PC-9 (cell line): Measurements from ENCODE around the gene C2CD3. TPM values are rescaled to one million over a fixed set of nuclear protein-coding genes. Genes with fewer than 3 reads are reported as not detected.

Experiments
- BruUV-seq: library from RNA; stranded (reverse); fragments of 400-500 nt; replicated peaks from 2 replicates; lab custom pipeline; 2021; lab: Mats Ljungman, UMichigan
- CTCF ChIA-PET: fragments of 300-600 bp; sonication (Branson Sonifier 250); formaldehyde crosslinking; loops from one replicate; lab custom pipeline; 2022; ENCODE audit warnings: antibody characterized with exemption; lab: Charles Lee
- POLR2A ChIA-PET: fragments of 300-600 bp; sonication (Branson Sonifier 250); formaldehyde crosslinking; loops from one replicate; lab custom pipeline; 2022; ENCODE audit warnings: antibody characterized with exemption; ENCODE audit not compliant: unreplicated experiment; lab: Charles Lee
- DNase-seq, 2 experiments: peaks; one replicate each; pipeline versions ENCODE4 v3.0.0 to v3.0.0-alpha.2; 2015 to 2022; ENCODE audit warnings: mixed read lengths in 1 of 2
- H2AFZ ChIP-seq: fragments of 200-600 bp; sonication (generic); 2 replicates; pipeline ENCODE4 v1.8.1; 2017; ENCODE audit warnings: antibody characterized with exemption
- H3F3A ChIP-seq: fragments of 200-600 bp; sonication (generic); 2 replicates; pipeline ENCODE4 v1.8.1; 2017; ENCODE audit warnings: antibody characterized with exemption, mild to moderate bottlenecking, low read depth; ENCODE audit not compliant: insufficient read depth
- H3K27ac ChIP-seq: fragments of 200-600 bp; sonication (generic); 2 replicates; pipeline ENCODE4 v1.6.1; 2016; ENCODE audit warnings: mixed run types
- H3K27me3 ChIP-seq: fragments of 200-600 bp; sonication (generic); 2 replicates; pipeline ENCODE4 v1.6.1; 2016; ENCODE audit warnings: low read depth, mixed run types; ENCODE audit not compliant: insufficient read depth
- H3K36me3 ChIP-seq: fragments of 200-600 bp; sonication (generic); 2 replicates; pipeline ENCODE4 v1.6.1; 2016; ENCODE audit warnings: low read depth, mixed run types
- H3K4me1 ChIP-seq: fragments of 200-600 bp; sonication (generic); replicated peaks from 2 replicates; pipeline ENCODE4 v1.6.1; 2016; ENCODE audit warnings: mixed run types; ENCODE audit not compliant: insufficient read depth
- H3K4me2 ChIP-seq: fragments of 200-600 bp; sonication (generic); 2 replicates; pipeline ENCODE4 v1.6.1; 2017; ENCODE audit warnings: mixed run types
- H3K4me3 ChIP-seq: fragments of 200-600 bp; sonication (generic); 2 replicates; pipeline ENCODE4 v1.6.1; 2016; ENCODE audit warnings: mixed run types
- H3K79me2 ChIP-seq: fragments of 200-600 bp; sonication (generic); 2 replicates; pipeline ENCODE4 v1.6.1; 2017; ENCODE audit warnings: low read depth, mixed run types
- H3K9me2 ChIP-seq: fragments of 200-600 bp; sonication (generic); 2 replicates; pipeline ENCODE4 v1.8.1; 2017; ENCODE audit warnings: mild to moderate bottlenecking; ENCODE audit not compliant: insufficient read depth
- H3K9me3 ChIP-seq: fragments of 200-600 bp; sonication (generic); 2 replicates; pipeline ENCODE4 v1.8.1; 2016; ENCODE audit warnings: low read depth; ENCODE audit not compliant: insufficient read depth
- H4K20me1 ChIP-seq: fragments of 200-600 bp; sonication (generic); 2 replicates; pipeline ENCODE4 v1.8.1; 2017; ENCODE audit not compliant: insufficient read depth
- EZH2 ChIP-seq: fragments of 200-600 bp; sonication (generic); IDR thresholded peaks from 2 replicates; pipeline ENCODE4 v1.8.0; 2017; ENCODE audit warnings: antibody characterized with exemption, low read depth
- intact Hi-C: fragments of 100-400 bp; cut with micrococcal nuclease; formaldehyde crosslinking; loops from one replicate; pipeline ENCODE4 v1.10.0; 2022; ENCODE audit not compliant: unreplicated experiment
- total RNA-seq: library from RNA; stranded (reverse); gene quantifications from 2 replicates; pipeline ENCODE4 v1.2.3, GENCODE V29; 2021
- TF ChIP-seq, protein P1 (sequence below): fragments of 200-600 bp; sonication (generic); conservative IDR thresholded peaks from 2 replicates; pipeline ENCODE4 v1.6.1; 2017; ENCODE audit warnings: mixed run types, antibody characterized with exemption, mild to moderate bottlenecking, moderate library complexity

C2CD3 gene
- total RNA-seq, 1 experiment from 2014 or later: 50.0 TPM

DNA sequence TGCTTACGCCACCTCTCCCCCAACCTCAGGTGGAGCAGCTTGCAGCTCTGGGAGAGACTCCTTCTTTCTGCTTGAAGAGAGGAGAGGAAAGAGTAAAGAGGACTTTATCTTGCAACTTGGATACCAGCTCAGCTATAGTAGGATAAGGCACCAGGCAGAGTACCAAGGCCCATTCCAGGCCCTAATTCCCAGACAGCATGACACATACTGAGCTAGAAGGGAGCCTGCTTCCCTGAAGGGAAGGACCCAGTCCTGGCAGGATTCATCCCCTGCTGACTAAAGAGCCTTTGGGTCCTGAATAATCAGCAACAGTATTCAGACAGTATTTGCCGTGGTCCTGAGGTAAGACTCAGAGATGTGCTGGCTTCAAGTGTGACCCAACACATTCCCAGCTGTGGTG is 41.7 kb upstream of the C2CD3 start:
- Histone ChIP-seq H3K9me2 (no peaks in the 10 kb centered on the region), H3K27ac (no peak overlapping the region), H3F3A (no peaks in the 10 kb centered on the region), H3K9me3 (no peaks in the 10 kb centered on the region; the same call in 1 of the 2 replicates), H3K4me3 (no peak overlapping the region), H3K27me3 (no peaks in the 10 kb centered on the region), H3K4me1 (no peaks in the 10 kb centered on the region), H3K4me2 (no peak overlapping the region), H3K36me3 (peaks cover 29% of the 10 kb centered on the region), H4K20me1 (no peaks in the 10 kb centered on the region), H2AFZ (no peak overlapping the region), H3K79me2 (no peaks in the 10 kb centered on the region)
- no TSS peak for BruUV-seq
- ChIA-PET CTCF (no interaction called here), POLR2A (no interaction called here)
- intact Hi-C loops: no loop called here
- DNase-seq: no peak
- TF ChIP-seq EZH2: no peak
- TF ChIP-seq, protein P1, sequence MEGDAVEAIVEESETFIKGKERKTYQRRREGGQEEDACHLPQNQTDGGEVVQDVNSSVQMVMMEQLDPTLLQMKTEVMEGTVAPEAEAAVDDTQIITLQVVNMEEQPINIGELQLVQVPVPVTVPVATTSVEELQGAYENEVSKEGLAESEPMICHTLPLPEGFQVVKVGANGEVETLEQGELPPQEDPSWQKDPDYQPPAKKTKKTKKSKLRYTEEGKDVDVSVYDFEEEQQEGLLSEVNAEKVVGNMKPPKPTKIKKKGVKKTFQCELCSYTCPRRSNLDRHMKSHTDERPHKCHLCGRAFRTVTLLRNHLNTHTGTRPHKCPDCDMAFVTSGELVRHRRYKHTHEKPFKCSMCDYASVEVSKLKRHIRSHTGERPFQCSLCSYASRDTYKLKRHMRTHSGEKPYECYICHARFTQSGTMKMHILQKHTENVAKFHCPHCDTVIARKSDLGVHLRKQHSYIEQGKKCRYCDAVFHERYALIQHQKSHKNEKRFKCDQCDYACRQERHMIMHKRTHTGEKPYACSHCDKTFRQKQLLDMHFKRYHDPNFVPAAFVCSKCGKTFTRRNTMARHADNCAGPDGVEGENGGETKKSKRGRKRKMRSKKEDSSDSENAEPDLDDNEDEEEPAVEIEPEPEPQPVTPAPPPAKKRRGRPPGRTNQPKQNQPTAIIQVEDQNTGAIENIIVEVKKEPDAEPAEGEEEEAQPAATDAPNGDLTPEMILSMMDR: no peak

DNA sequence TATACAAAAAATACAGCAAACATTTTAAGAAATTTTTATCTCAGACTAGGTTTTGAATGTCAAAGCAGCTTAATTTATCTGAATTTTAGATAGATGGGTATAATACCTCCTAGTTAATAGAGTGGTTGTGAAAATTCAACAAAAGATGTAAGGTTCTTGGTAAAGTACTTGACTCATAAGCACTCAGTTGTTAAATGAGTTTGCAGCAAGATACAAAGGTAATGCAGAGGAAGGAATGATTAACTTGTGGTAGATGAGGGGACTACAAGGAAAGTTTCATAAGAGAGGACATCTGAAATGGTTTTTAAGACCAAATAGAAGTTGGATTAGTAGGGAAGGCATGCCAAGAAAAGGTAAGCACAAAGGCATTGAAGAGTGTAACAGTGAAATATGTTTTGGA is 37.7 kb upstream of the C2CD3 start:
- intact Hi-C loops: no loop called here
- H3K4me2 ChIP-seq: no peak overlapping the region
- peaks cover 35% of the 10 kb centered on the region for H3K36me3 ChIP-seq
- CTCF ChIA-PET: no interaction called here
- no peak overlapping the region for H3K27ac ChIP-seq
- H3F3A ChIP-seq: no peaks in the 10 kb centered on the region
- H4K20me1 ChIP-seq: no peaks in the 10 kb centered on the region
- H3K4me1 ChIP-seq: no peaks in the 10 kb centered on the region
- H3K9me2 ChIP-seq: no peaks in the 10 kb centered on the region
- no peaks in the 10 kb centered on the region for H3K27me3 ChIP-seq
- no peaks in the 10 kb centered on the region for H3K9me3 ChIP-seq
- H3K4me3 ChIP-seq: no peak overlapping the region
- TF ChIP-seq, protein P1: no peak
- TF ChIP-seq EZH2: no peak
- POLR2A ChIA-PET: interaction anchor here (0.6 kb wide), 1 partner anchor 209 kb away, joined by 3 read pairs; no protein-coding TSS in a partner anchor
- BruUV-seq: no TSS peak
- H3K79me2 ChIP-seq: no peaks in the 10 kb centered on the region
- no peak overlapping the region for H2AFZ ChIP-seq
- DNase-seq: no peak

DNA sequence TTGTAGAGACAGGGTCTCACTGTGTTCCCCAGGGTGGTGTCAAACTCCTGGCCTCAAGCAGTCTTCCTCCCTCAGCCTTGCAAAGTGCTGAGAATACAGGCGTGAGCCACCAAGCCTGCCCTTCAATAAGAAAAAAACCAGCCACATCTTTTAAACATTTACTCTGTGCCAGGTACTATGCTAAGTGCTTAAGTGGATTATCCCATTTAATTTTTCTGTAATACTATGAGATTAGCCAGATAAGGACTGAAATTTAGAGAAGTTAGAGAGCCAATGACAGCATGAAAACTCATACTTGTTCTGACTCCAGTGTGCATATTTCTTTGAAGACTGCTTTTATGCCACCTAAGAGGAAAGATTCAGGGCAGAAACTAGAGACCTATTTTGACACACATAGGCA is 35.9 kb upstream of the C2CD3 start:
- Histone ChIP-seq H3K9me2 (no peaks in the 10 kb centered on the region), H3K27me3 (no peaks in the 10 kb centered on the region), H4K20me1 (no peaks in the 10 kb centered on the region), H2AFZ (no peak overlapping the region), H3F3A (no peaks in the 10 kb centered on the region), H3K4me1 (no peaks in the 10 kb centered on the region), H3K27ac (no peak overlapping the region), H3K4me2 (no peak overlapping the region), H3K9me3 (no peaks in the 10 kb centered on the region), H3K36me3 (peaks cover 35% of the 10 kb centered on the region), H3K4me3 (no peak overlapping the region), H3K79me2 (no peaks in the 10 kb centered on the region)
- DNase-seq: no peak
- ChIA-PET POLR2A (no interaction called here), CTCF (no interaction called here)
- BruUV-seq: no TSS peak
- intact Hi-C loops: no loop called here
- TF ChIP-seq EZH2: no peak
- TF ChIP-seq, protein P1: no peak
